Liver (tissue), 3 donors: ENCODE data around the gene PRKN.

Experiments used
- EGR1 ChIP-seq, 2 donors: IDR thresholded peaks; 2 replicates each; pipeline ENCODE4 v1.6.1; 2016 to 2018; ENCODE audit warnings: antibody characterized with exemption in 2 of 2, low read depth in 2 of 2
- RAD21 ChIP-seq, 2 donors: IDR thresholded peaks; 2 replicates each; pipeline ENCODE4 v1.6.1; 2016; ENCODE audit warnings: antibody characterized with exemption in 2 of 2, mild to moderate bottlenecking in 2 of 2
- RXRA ChIP-seq, 2 donors: IDR thresholded peaks; 2 replicates each; pipeline ENCODE4 v1.6.1; 2017 to 2018; ENCODE audit warnings: antibody characterized with exemption in 2 of 2, mild to moderate bottlenecking in 1 of 2
- TAF1 ChIP-seq: conservative IDR thresholded peaks from 2 replicates; pipeline ENCODE4 v1.6.1; 2016; ENCODE audit warnings: antibody characterized with exemption, mild to moderate bottlenecking
- TF ChIP-seq, protein P1 (sequence below): fragments of 150-350 bp; IDR thresholded peaks from 2 replicates; pipeline ENCODE4 v1.5.1; 2017; ENCODE audit warnings: improper control_type of control experiment, low read depth, low read length; ENCODE audit not compliant: missing input control
- TF ChIP-seq, protein P2 (sequence below): IDR thresholded peaks from 2 replicates; pipeline ENCODE4 v1.6.1; 2016; ENCODE audit warnings: antibody characterized with exemption, mild to moderate bottlenecking
- TF ChIP-seq, protein P3 (sequence below): IDR thresholded peaks from 2 replicates; pipeline ENCODE4 v1.6.1; 2016; ENCODE audit warnings: antibody characterized with exemption
- TF ChIP-seq, protein P4 (sequence below): IDR thresholded peaks from 2 replicates; pipeline ENCODE4 v1.6.1; 2016; ENCODE audit warnings: antibody characterized with exemption
- donor health status: healthy.
- donor health status: healthy.

DNA sequence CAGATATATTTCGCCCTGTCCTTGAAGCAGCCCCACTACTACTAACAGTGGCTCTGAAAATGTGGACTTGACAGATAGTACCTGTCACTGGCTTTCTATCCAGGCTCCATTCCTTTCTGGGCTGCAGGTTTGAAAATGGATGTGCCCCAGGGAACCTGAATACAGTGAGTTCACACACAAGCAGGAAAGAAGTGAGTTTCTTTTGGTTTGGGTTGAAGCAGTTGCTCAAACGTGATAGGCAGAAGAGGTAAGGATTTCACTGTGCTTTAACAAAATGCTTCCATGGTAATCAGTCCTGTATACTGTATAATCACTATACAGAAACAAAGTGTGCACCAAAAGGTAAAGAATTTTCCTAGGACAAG, 382.9 kb downstream of the PRKN start:
- TF ChIP-seq, protein P1, sequence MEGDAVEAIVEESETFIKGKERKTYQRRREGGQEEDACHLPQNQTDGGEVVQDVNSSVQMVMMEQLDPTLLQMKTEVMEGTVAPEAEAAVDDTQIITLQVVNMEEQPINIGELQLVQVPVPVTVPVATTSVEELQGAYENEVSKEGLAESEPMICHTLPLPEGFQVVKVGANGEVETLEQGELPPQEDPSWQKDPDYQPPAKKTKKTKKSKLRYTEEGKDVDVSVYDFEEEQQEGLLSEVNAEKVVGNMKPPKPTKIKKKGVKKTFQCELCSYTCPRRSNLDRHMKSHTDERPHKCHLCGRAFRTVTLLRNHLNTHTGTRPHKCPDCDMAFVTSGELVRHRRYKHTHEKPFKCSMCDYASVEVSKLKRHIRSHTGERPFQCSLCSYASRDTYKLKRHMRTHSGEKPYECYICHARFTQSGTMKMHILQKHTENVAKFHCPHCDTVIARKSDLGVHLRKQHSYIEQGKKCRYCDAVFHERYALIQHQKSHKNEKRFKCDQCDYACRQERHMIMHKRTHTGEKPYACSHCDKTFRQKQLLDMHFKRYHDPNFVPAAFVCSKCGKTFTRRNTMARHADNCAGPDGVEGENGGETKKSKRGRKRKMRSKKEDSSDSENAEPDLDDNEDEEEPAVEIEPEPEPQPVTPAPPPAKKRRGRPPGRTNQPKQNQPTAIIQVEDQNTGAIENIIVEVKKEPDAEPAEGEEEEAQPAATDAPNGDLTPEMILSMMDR, result no peak
- TF ChIP-seq, protein P2, sequence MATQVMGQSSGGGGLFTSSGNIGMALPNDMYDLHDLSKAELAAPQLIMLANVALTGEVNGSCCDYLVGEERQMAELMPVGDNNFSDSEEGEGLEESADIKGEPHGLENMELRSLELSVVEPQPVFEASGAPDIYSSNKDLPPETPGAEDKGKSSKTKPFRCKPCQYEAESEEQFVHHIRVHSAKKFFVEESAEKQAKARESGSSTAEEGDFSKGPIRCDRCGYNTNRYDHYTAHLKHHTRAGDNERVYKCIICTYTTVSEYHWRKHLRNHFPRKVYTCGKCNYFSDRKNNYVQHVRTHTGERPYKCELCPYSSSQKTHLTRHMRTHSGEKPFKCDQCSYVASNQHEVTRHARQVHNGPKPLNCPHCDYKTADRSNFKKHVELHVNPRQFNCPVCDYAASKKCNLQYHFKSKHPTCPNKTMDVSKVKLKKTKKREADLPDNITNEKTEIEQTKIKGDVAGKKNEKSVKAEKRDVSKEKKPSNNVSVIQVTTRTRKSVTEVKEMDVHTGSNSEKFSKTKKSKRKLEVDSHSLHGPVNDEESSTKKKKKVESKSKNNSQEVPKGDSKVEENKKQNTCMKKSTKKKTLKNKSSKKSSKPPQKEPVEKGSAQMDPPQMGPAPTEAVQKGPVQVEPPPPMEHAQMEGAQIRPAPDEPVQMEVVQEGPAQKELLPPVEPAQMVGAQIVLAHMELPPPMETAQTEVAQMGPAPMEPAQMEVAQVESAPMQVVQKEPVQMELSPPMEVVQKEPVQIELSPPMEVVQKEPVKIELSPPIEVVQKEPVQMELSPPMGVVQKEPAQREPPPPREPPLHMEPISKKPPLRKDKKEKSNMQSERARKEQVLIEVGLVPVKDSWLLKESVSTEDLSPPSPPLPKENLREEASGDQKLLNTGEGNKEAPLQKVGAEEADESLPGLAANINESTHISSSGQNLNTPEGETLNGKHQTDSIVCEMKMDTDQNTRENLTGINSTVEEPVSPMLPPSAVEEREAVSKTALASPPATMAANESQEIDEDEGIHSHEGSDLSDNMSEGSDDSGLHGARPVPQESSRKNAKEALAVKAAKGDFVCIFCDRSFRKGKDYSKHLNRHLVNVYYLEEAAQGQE, result no peak
- TF ChIP-seq, protein P3, sequence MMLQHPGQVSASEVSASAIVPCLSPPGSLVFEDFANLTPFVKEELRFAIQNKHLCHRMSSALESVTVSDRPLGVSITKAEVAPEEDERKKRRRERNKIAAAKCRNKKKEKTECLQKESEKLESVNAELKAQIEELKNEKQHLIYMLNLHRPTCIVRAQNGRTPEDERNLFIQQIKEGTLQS, result no peak
- TF ChIP-seq RXRA (IDR thresholded peaks at IDR 0.05), result no peak
- TF ChIP-seq TAF1, result no peak
- no peak for TF ChIP-seq RAD21 (IDR thresholded peaks at IDR 0.05)
- TF ChIP-seq, protein P4, sequence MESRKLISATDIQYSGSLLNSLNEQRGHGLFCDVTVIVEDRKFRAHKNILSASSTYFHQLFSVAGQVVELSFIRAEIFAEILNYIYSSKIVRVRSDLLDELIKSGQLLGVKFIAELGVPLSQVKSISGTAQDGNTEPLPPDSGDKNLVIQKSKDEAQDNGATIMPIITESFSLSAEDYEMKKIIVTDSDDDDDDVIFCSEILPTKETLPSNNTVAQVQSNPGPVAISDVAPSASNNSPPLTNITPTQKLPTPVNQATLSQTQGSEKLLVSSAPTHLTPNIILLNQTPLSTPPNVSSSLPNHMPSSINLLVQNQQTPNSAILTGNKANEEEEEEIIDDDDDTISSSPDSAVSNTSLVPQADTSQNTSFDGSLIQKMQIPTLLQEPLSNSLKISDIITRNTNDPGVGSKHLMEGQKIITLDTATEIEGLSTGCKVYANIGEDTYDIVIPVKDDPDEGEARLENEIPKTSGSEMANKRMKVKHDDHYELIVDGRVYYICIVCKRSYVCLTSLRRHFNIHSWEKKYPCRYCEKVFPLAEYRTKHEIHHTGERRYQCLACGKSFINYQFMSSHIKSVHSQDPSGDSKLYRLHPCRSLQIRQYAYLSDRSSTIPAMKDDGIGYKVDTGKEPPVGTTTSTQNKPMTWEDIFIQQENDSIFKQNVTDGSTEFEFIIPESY, result no peak
- no peak for TF ChIP-seq EGR1 (IDR thresholded peaks at IDR 0.05; ENCODE audit: low read depth in 2 of 2)
